ENCODE measurements around the gene HMCN1.

HMCN1 gene

DNA sequence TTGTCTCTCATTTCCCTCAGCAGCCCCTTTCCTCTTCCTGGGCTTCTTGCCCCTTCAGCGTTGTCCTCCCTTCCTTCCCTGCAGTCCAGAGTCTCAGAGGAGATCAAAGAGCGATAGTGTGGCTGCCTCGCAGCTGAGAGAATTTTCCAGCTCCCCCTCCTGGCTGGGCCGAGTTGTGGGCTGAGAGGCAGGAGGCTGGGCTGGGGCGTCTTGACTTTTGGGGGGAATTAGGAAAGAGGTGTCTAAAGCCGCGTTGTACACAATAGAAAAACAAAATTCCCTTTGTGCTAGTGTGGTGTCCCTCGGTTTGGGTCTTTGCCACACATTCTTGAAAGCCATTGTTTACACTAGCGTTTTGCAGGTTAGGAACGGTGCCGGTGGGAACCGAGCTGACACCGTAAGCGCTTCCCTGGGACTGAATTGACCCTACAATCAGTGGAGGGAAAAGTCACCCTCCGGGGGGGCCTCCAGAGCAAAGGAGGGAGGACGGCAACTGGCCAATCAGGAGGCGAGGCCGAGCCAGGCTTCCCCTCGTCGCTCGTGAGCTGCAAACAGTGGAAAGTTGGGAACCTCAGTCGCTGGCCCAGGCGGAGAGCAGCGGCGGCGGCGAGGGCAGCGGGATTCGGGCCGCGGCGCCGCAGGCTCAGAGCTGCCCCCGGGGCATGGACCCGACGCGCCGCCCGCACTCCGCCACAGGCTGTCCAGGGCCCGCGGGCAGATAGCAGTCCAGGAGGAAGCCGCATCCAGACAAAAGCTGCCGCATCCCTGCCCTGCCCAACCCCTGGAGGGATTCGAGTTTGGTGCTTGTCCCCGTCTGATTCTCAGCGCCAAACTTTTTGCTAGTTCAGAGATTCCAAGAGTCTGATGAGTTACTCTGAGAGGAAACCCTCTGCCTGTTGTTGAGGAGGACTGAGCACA lies at the start of gene HMCN1:
HMCN1 (plus strand) TSS at position 574 of the 918 bp plus-strand sequence. CDS start 389 bp downstream, outside the sequence.
- DNase-seq (ENCODE audit: low spot score), result peak; percentile 18

DNA sequence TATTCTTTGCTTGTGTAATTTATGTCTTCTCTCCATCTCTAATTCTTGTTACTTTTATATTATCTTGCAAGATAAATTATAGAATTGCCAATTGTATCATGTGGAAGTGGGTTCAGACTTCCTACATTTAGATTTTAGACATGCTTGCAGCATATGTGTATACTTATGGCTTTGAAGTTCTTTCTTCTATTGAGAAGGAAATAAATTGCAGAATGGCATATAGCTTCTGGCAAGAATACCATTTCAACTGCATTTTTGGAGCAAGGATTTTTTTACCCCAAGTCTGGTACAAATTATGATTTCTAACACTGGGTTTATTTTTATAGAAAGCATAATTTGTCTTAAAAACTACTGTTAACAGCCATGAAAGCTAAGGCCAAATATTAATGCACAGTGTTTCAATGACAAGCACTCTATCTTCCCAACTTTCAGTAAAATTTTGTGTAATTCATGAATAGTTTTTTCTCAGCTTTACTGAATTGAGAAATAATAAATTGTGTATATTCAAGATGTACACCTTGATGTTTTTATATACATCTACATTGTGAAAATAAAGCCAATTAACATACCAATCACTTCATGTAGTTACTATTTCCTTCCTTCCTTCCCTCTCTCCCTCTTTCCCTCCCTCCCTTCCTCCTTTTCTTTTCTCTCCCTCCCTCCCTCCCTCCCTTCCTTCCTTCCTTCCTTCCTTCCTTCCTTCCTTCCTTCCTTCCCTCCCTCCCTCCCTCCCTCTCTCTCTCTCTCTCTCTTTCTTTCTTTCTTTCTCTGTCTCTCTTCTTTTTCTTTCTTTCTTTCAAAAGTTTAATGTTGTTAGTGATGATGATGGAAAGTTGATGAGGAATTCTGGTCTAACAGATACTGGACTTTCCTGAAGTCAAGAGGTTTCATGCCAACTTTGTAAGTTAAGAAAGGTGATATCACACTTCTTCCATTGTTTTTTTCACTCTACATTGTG lies 47.1 kb upstream of the HMCN1 start:
- DNase-seq (ENCODE audit: low spot score), result no peak

DNA sequence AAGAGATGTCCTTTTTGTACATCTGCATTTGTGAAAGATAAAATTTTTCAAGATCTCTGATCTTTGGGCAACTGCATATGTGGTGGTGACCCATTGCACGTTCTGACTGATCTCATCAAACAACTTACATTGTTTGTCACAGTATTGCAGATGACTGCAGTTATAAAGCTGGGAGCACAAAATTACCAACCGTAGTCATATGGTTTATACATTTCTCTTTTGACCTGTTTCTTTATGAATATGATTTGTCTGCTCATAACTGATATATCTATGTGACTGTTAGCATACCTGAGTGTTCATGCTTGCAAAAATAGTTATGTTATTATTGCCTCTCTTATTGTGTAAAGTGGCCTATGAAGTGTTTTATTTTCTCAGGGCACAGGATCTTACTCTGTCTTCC lies 43.7 kb upstream of the HMCN1 start:
- DNase-seq (ENCODE audit: low spot score), result no peak

DNA sequence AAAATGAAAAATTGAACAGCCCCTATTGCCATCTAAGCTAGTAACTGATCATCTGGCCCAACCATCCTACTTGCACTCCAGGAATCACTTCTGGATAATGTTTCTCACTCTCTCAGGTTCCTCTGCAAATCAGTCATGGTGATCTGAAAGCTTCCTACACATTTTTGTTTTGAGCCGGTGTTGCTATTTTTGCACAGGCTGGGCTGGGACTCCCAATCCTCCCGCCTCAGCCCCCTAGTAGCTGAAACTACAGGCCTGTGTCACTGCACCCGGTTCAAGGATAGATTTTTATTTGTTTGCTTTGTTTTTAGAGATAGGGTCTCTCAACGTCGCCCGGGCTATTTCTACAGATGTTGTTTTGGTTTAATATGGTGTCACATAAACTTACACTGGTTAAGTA lies 40.5 kb upstream of the HMCN1 start:
- peak; percentile 8 for DNase-seq (ENCODE audit: low spot score)

DNA sequence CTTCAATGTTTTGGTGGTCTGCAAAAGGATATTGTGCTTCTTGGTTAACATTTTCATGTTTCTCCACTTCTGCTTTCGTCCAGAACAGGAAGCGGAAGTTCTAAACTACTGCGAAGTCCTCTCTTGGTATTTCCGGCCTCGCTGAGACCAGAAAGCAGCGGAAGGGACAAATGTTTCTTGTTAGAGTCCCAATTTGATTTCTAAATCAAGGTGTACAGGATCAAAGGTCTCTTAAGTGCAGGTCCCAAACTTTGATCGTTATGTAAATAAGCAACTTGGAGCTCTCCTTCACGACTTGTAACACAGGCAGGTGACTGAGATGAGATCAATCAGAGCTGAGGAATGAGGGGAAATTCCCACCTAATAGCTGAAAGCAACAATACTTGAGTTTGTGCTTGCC lies 40.1 kb upstream of the HMCN1 start:
- peak; percentile 68 for DNase-seq (ENCODE audit: low spot score)

DNA sequence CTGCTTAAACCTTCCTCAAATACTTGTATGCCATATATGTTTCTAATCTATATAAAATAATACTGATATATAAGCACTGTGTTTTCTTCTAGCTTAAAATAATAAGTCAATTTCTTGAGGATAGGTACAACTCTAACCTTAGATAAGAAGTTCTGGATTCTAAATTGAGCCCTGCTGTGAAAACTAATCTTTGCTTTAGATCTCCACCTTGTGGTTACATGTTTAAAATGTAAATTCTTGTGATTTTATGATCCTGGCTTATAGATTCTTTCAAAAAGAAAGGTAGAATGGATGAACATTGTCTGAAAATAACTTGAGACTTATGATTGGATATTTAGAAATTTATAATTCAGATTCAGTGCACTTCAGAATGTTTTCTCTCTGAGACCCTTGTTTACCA lies 38.9 kb upstream of the HMCN1 start:
- no peak for DNase-seq (ENCODE audit: low spot score)

DNA sequence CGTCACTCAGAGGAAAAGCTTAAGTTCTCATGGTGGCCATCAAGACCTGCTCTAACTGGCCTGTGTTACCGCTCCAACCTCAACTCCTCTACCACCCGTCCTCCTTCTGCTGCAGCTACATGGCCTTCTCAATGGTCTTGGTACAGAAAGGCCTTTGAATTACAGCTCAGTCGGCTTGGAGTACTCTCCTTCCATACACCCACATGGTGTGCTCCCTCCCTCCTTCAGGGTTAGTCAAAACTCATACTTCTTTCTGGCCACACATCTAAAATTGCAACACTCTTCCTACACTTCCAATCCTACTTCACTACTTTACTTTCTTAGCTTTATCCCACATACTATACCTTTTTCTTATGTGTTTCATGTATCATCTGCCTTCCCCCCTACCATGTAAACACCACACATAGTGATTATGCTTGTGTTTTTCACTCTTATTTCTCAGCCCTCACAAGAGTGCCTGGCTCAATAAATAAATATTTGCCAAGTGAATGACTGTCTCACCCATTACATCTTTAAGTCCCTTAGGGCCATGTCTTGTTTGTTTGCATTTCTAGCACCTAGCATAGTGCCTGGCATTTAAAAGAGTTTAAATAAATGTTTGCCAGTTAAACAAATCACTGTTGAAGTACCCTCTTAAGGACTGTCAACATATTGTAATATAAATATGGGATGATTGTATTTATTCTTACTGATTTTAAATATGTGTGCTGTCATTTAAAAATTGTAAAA lies 37.6 kb upstream of the HMCN1 start:
- no peak for DNase-seq (ENCODE audit: low spot score)

DNA sequence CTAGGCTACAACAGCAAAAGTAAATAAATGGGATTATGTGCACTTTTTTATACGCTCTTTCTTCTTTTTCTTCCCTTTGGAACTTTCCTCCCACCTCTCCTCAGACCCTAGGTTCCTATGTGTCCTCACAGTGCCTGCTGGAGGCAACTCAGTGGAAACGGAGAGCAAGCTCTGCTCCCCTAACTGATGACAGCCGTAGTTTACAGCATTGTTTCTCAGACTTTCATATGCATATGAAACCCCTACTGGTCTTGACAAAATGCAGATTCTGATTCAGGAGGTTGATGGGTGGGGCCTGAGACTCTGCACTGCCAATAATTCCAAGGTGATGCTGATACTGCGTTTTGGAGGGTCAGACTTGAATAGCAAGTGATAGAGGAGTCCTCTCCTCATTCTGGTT lies 34.3 kb upstream of the HMCN1 start:
- DNase-seq (ENCODE audit: low spot score), result no peak

DNA sequence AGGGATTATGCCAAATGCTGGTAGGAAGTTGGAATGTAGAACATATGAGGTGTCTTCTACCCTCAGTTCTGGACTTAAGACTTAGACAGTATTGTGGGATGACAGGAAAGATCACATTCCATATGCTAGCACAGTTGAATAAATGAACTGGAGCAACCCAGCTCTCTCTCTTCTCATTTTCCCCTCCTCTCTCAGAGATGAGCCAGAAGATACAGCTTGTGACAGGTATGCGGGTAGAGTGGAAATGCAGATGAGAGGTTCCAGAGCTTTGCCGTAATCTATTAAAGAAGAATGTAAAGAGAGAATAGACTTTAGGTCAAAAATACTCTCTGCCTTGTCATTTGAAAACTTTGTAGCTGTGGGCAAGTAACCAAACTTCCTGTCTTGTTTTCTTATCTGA lies 32.5 kb upstream of the HMCN1 start:
- DNase-seq (ENCODE audit: low spot score), result no peak

DNA sequence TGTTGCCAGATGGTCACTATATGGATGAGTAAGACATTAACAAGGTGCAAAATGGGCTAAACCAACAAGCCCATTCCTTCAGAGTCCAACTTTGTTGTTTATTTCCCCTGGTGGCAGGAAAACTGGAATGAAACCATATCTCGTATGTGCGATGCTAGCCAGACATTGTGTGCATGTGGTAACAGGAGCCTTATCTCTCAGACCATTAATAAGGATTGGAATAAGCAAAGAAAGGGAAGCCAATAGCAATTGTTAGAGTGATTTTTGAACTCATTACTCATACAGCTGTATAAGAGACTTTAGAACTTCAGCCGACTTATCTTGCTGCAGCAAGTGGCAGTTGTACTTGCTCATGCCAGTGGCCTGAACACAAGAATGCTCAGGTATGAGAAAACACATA lies 30.0 kb upstream of the HMCN1 start:
- no peak for DNase-seq (ENCODE audit: low spot score)

DNA sequence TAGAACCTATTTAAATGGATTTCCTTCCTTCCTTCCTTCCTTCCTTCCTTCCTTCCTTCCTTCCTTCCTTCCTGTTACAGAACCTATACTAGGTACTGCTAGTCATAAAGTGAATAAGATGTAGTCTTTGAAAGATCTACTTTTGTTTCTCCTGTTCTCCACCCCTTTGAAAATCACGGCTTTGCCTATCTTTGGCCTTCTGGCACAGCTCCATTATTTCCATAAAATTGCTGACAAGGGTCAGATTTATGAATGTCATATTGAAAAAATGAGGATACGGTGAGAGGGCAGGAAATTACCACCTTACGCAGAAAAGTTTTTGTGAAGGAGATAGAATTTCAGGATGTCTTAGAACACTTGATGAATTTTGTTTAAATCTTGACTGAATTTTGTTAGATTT lies 18.1 kb upstream of the HMCN1 start:
- no peak for DNase-seq (ENCODE audit: low spot score)

DNA sequence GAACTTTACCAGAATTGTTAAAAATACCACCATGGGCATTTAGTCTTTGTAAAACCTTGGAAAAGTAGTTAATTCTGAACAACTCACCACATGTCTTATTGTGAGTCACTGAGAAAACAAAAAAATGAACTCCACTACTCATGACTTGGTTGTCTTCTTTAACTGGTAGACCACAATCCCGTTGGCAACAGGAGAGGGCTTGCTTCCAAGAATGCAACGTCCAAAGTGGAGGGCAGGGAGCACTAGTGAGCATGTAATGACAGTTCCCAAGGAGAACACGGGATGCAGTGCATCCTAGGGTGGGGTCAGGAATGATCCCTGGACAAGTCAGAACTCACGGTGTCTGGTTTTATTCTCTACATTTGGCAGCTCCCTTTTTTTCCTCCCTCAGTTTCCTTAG lies 15.2 kb upstream of the HMCN1 start:
- DNase-seq (ENCODE audit: low spot score), result no peak

DNA sequence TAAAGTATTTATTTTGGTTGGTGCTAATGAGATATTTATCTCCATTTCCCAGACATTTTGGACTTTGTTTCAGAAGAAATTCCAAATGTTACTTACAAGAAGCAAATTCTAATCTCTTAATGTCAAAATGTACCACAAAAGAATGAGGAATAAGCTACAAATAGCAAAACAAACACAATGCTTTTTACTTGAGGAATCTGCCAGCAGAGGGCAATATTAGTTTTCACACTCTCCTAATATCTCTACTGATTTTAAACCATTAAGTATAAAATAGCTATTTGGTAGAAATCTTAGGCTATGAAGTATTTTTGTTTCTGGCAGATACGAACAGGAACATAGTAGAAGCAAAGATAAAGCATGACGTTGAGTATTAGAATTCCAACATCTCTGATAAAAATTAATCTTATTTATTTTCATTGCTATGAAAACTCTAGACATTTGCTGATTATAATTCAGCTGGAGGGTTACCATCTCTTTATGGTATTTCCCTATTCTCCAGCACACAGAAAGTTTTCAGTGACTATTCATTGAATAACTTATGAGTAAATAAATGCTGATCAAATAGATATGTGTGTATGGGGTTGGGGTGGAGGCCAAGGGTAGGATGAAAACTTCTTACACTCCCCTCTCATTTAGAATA lies 13.4 kb upstream of the HMCN1 start:
- peak; percentile 67 for DNase-seq (ENCODE audit: low spot score)

DNA sequence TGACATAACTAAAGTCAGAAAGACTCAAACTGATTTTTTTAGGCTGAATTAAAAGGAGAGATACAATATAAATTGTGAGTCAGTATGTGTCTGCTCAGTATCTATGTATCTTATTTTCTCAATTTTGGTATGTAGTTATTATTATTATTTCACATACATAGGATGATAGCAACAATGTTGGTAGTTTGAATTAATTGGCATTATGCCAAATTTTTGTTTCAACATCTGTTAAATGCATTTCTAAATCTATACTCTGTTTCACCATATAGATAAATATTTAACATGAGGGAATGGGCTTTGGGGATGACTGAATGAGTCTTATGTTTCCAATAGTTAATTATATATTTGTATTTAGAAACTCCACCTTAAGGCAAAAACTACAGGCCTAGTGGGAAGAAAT lies 12.6 kb upstream of the HMCN1 start:
- DNase-seq (ENCODE audit: low spot score), result no peak

DNA sequence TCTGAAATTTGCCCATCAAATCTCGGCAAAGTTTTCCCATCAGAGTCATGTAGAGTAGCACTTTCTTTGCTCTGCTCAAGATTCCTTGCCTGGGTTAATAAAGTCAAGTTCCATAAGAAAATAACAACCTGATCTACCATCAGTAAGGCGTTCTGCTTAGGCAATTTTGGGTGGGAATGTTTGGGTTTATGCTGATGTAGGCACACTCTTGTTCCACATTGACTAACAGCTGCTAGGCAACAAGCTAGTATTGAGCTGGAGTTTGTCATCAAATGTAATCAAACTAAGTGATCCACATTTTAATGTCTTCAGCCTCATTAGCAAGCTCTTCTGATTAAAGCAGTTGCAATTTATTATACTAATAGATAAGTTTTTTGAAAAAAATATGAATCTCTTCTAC lies 12.1 kb upstream of the HMCN1 start:
- no peak for DNase-seq (ENCODE audit: low spot score)

DNA sequence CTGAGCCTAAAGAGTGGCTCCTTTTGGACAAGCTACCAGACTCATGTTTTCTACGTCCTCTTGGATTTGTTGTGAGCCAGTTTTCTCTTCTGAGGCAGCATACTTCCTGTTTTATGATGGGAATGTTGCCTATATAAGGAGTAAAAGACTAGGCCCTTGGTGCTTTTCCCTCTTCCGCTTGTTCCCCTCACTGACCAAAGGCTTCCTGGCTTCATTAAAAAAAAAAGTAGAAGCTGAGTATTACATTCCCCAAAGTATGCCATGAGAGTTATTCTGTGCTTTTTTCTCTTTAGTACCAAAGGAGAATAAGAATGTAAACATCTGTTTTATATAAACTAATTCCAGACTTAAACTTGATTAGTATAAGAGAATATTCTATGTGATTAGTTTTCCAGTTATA lies 6.5 kb upstream of the HMCN1 start:
- no peak for DNase-seq (ENCODE audit: low spot score)

DNA sequence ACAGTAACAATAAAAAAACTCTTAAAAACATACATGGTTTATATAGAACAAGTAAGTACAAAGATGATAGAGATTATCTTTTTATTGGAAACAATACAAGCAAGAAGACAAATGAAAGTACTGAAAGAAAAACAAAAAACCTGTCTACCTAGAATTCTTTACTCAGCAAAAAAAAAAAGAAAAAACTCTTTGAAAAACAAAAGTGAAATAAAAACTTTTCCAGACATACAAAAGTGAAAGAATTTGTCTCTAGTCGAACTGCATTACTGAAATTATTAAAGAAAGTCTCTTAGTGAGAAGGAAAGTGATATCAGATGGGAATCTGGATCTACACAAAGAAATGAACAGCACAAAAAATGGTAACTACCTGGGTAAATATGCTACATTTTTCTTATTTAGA lies 2.7 kb upstream of the HMCN1 start:
- DNase-seq (ENCODE audit: low spot score), result no peak

DNA sequence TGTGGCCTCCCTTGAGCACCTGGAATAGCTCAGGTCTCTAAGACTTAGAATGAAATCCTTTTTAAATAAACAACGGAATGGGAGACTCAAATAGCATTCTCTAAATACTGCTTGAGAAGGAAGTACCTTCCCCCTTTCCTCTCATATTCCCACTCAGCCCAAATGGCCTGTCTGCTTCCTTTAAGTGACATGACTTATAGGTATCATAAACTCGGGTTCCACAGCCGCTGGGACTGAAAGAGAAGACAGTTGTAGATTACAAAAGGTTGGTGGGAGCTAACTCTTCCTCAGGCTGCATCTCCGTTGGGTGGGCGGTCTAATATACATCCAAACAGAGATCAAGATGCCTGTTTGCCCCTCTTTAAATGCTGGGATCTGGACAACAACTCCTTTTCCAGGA lies 1.2 kb upstream of the HMCN1 start:
- DNase-seq (ENCODE audit: low spot score), result no peak

DNA sequence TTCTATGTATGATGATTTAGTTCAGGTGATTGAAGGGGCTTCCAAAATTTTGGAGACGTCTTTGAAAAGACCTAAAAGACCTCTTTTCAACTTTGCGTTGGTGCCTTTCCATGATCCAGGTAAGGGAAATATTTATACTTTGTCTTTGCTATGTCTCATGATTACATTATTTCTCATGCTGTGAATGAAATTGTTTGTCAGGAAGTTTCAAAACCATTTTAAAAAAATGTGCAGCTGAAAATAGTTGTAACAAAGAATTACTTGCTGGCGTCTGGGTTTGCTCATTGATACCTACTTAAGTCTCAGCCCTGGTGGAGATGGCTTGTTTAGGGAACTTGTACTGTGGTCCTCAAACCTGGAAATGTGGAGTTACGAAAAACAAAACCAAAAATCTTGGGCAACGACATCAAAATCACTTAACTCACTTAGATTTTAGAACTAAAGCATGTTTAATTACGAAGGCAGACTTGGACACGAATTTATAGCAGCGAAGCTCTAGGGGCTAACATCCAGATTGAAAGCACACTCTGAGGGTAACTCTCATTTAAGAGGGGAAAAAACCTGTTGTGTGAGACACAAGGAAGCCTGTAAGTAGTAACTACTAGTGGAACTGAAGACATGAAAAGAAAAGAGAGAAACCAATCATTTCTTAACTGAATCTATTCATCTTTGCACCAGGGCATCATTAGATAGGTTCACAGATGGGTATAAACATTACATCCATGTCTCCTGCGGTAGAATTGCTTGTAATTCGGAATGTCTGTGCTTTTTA lies 924 bp downstream of the HMCN1 start:
- no peak for DNase-seq (ENCODE audit: low spot score)

DNA sequence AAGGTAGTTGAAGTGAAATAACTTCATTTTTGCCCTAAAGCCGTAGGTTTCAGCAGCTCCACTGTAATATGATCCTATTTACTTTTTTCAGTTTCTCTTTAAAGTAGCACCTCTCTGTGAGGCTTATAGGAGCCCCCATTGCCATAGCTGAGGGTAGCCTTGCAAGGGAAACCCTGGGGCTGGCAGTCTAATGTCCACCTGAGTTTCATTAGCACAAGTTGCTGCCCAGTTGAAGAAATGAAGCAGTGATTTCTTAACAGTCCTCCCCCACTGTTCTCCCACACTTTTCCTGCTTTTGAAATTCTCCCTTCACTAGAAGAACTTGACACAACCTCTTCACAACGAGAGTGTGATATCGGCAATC lies 1.5 kb downstream of the HMCN1 start:
- DNase-seq (ENCODE audit: low spot score), result no peak

DNA sequence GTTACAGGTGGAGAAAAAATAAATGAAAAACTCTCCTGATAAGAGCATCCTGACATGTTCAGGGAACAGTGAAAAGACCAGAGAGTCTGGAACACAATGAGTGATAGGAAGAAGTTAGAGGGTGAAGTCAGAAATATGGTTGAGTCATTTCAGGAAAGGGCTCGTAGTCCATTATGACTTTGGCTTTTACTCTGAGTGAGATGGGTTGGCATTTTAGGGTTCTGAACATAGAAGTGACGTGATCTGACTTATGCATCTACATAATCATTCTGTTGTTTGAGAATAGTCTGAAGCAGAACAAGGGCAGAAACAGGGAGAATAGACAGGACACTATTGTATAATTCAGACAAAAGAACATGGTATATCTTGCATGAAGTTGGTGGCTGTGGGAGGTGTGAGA lies 5.8 kb downstream of the HMCN1 start:
- DNase-seq (ENCODE audit: low spot score), result no peak
